NT2/D1 (cell line): ENCODE results near the gene UBE2E1.
"Not testable (repeated sequence)": the region's sequence is repeated elsewhere in the genome, so short reads cannot be mapped to it uniquely, and the experiment has no call there.

Experiments used
- DNase-seq: peaks from one replicate; pipeline ENCODE4 v3.0.0-alpha.2; 2011; ENCODE audit warnings: low read depth, low spot score
- H3K27me3 ChIP-seq: 2 replicates; pipeline ENCODE4 v1.6.0; 2011; ENCODE audit warnings: mild to moderate bottlenecking; ENCODE audit not compliant: insufficient read length, insufficient read depth
- H3K36me3 ChIP-seq: 2 replicates; pipeline ENCODE4 v1.6.1; 2011; ENCODE audit warnings: mild to moderate bottlenecking, low read length, mixed read lengths; ENCODE audit not compliant: insufficient read depth, insufficient read length
- H3K4me1 ChIP-seq: 2 replicates; pipeline ENCODE4 v1.5.1; 2011; ENCODE audit not compliant: insufficient read depth, insufficient read length
- H3K4me3 ChIP-seq: 2 replicates; pipeline ENCODE4 v1.5.1; 2011; ENCODE audit warnings: low read depth; ENCODE audit not compliant: insufficient read length
- H3K9ac ChIP-seq: 2 replicates; pipeline ENCODE4 v1.6.0; 2011; ENCODE audit warnings: low read depth; ENCODE audit not compliant: insufficient read length
- H3K9me3 ChIP-seq: 2 replicates; pipeline ENCODE4 v1.5.1; 2011; ENCODE audit warnings: mild to moderate bottlenecking, low read length; ENCODE audit not compliant: insufficient read depth
- SUZ12 ChIP-seq: IDR thresholded peaks from 2 replicates; pipeline ENCODE4 v1.6.1; 2011; ENCODE audit not compliant: insufficient read length, insufficient read depth; ENCODE audit errors: extremely low read depth
- YY1 ChIP-seq: IDR thresholded peaks from 2 replicates; pipeline ENCODE4 v1.6.1; 2011; ENCODE audit not compliant: insufficient read length, insufficient read depth
- ZNF274 ChIP-seq: IDR thresholded peaks from 2 replicates; pipeline ENCODE4 v1.6.1; 2011; ENCODE audit warnings: mild to moderate bottlenecking, low read depth, low read length

UBE2E1 gene

GRCh38 chr3:23835802-23836201 is 30.0 kb downstream of the UBE2E1 start:
- Histone ChIP-seq H3K9me3 (no peaks in the 10 kb centered on the region), H3K4me1 (no peaks in the 10 kb centered on the region), H3K9ac (no peak overlapping the region), H3K36me3 (no peaks in the 10 kb centered on the region), H3K4me3 (no peak overlapping the region), H3K27me3 (no peaks in the 10 kb centered on the region)
- no peak for DNase-seq
- TF ChIP-seq SUZ12 (no peak), ZNF274 (no peak), YY1 (no peak)

GRCh38 chr3:23836536-23837230 is 30.9 kb downstream of the UBE2E1 start:
- no peaks in the 10 kb centered on the region for H3K36me3 ChIP-seq
- H3K9ac ChIP-seq: no peak overlapping the region
- H3K4me1 ChIP-seq: no peaks in the 10 kb centered on the region
- H3K4me3 ChIP-seq: no peak overlapping the region
- TF ChIP-seq SUZ12: no peak
- no peak for TF ChIP-seq YY1
- TF ChIP-seq ZNF274: no peak
- DNase-seq: no peak
- no peaks in the 10 kb centered on the region for H3K9me3 ChIP-seq
- no peaks in the 10 kb centered on the region for H3K27me3 ChIP-seq

- H3K9me3 ChIP-seq: no peaks in the 10 kb centered on the region
- H3K36me3 ChIP-seq: no peaks in the 10 kb centered on the region
- no peak for DNase-seq
- H3K4me1 ChIP-seq: no peaks in the 10 kb centered on the region
- no peak for TF ChIP-seq YY1
- no peak for TF ChIP-seq SUZ12
- TF ChIP-seq ZNF274: no peak
- H3K9ac ChIP-seq: no peak overlapping the region
- no peaks in the 10 kb centered on the region for H3K27me3 ChIP-seq
- no peak overlapping the region for H3K4me3 ChIP-seq
Observed at GRCh38 chr3:23837286-23837685, 31.5 kb downstream of the UBE2E1 start.

GRCh38 chr3:23837691-23838090 is 31.9 kb downstream of the UBE2E1 start:
- H3K4me1 ChIP-seq: no peaks in the 10 kb centered on the region
- DNase-seq: no peak
- no peaks in the 10 kb centered on the region for H3K27me3 ChIP-seq
- no peaks in the 10 kb centered on the region for H3K36me3 ChIP-seq
- no peak for TF ChIP-seq YY1
- no peak for TF ChIP-seq SUZ12
- no peak for TF ChIP-seq ZNF274
- no peak overlapping the region for H3K4me3 ChIP-seq
- no peaks in the 10 kb centered on the region for H3K9me3 ChIP-seq
- no peak overlapping the region for H3K9ac ChIP-seq

GRCh38 chr3:23840521-23840920 is 34.8 kb downstream of the UBE2E1 start:
- Histone ChIP-seq H3K36me3 (no peaks in the 10 kb centered on the region), H3K9me3 (no peaks in the 10 kb centered on the region), H3K4me1 (no peaks in the 10 kb centered on the region), H3K9ac (no peak overlapping the region), H3K27me3 (no peaks in the 10 kb centered on the region), H3K4me3 (no peak overlapping the region)
- no peak for DNase-seq
- no peak for TF ChIP-seq SUZ12
- no peak for TF ChIP-seq YY1

GRCh38 chr3:23843869-23844268 is 38.1 kb downstream of the UBE2E1 start:
- DNase-seq: no peak
- Histone ChIP-seq H3K4me1 (no peaks in the 10 kb centered on the region), H3K9me3 (no peaks in the 10 kb centered on the region), H3K36me3 (no peaks in the 10 kb centered on the region), H3K9ac (no peak overlapping the region), H3K4me3 (no peak overlapping the region), H3K27me3 (no peaks in the 10 kb centered on the region)
- no peak for TF ChIP-seq SUZ12
- TF ChIP-seq ZNF274: no peak
- TF ChIP-seq YY1: no peak

GRCh38 chr3:23845326-23846216 is 39.8 kb downstream of the UBE2E1 start:
- DNase-seq: no peak
- Histone ChIP-seq H3K36me3 (no peaks in the 10 kb centered on the region), H3K9ac (no peak overlapping the region), H3K4me1 (no peaks in the 10 kb centered on the region), H3K27me3 (no peaks in the 10 kb centered on the region), H3K4me3 (no peak overlapping the region), H3K9me3 (no peaks in the 10 kb centered on the region)
- TF ChIP-seq SUZ12: no peak
- no peak for TF ChIP-seq ZNF274
- TF ChIP-seq YY1: no peak

- not testable (repeated sequence) for H3K36me3 ChIP-seq, DNase-seq, H3K27me3 ChIP-seq, H3K4me3 ChIP-seq, H3K4me1 ChIP-seq, H3K9me3 ChIP-seq, H3K9ac ChIP-seq
Observed at GRCh38 chr3:23849462-23849861, 43.7 kb downstream of the UBE2E1 start.
